GM23338 (cell line): ENCODE data around the gene TYRO3. TPM values are rescaled to one million over a fixed set of nuclear protein-coding genes. Genes with fewer than 3 reads are reported as not detected.

ENCODE experiments used
- ATAC-seq: fragments of 200-7000 bp; cut with Tn5 transposase; 3 replicates; pipeline ENCODE4 v1.9.1; 2020
- DNase-seq: peaks from one replicate; pipeline ENCODE4 v3.0.0-alpha.2; 2015; ENCODE audit warnings: low spot score
- H2AFZ ChIP-seq: fragments of 200-600 bp; sonication (generic); 2 replicates; pipeline ENCODE4 v1.8.0; 2016; ENCODE audit warnings: antibody characterized with exemption, mild to moderate bottlenecking, moderate library complexity
- H3F3A ChIP-seq: fragments of 200-600 bp; sonication (generic); replicated peaks from 2 replicates; pipeline ENCODE4 v1.8.0; 2017; ENCODE audit warnings: antibody characterized with exemption, mixed run types, low read depth
- H3K27ac ChIP-seq: fragments of 200-600 bp; sonication (generic); 2 replicates; pipeline ENCODE4 v1.6.1; 2016; ENCODE audit warnings: low read depth
- H3K27me3 ChIP-seq: fragments of 200-600 bp; sonication (generic); 2 replicates; pipeline ENCODE4 v1.8.0; 2016; ENCODE audit warnings: mild to moderate bottlenecking, mixed run types, moderate library complexity; ENCODE audit not compliant: insufficient read depth
- H3K36me3 ChIP-seq: fragments of 200-600 bp; sonication (generic); 2 replicates; pipeline ENCODE4 v1.8.0; 2016; ENCODE audit warnings: mild to moderate bottlenecking; ENCODE audit not compliant: insufficient read depth
- H3K4me1 ChIP-seq: fragments of 200-600 bp; sonication (generic); 2 replicates; pipeline ENCODE4 v1.8.0; 2016; ENCODE audit warnings: mild to moderate bottlenecking, moderate library complexity; ENCODE audit not compliant: insufficient read depth
- H3K4me2 ChIP-seq: fragments of 200-600 bp; sonication (generic); 2 replicates; pipeline ENCODE4 v1.7.1; 2017; ENCODE audit warnings: mixed run types
- H3K4me3 ChIP-seq: fragments of 200-600 bp; sonication (generic); 2 replicates; pipeline ENCODE4 v1.6.1; 2016; ENCODE audit warnings: mixed run types
- H3K79me2 ChIP-seq: fragments of 200-600 bp; sonication (generic); replicated peaks from 2 replicates; pipeline ENCODE4 v1.8.0; 2017; ENCODE audit warnings: mild to moderate bottlenecking; ENCODE audit not compliant: insufficient read depth
- H3K9me2 ChIP-seq: fragments of 200-600 bp; sonication (generic); 2 replicates; pipeline ENCODE4 v1.8.0; 2017; ENCODE audit not compliant: insufficient read depth
- H4K20me1 ChIP-seq: fragments of 200-600 bp; sonication (generic); replicated peaks from 2 replicates; pipeline ENCODE4 v1.8.0; 2017; ENCODE audit warnings: mild to moderate bottlenecking; ENCODE audit not compliant: insufficient read depth
- H3K27ac Mint-ChIP-seq: 2 replicates; pipeline ENCODE4 v1.8.0; 2020; ENCODE audit warnings: inconsistent platforms, mild to moderate bottlenecking, moderate library complexity, mixed read lengths
- H3K27me3 Mint-ChIP-seq: 3 replicates; pipeline ENCODE4 v1.8.0; 2022; ENCODE audit warnings: low read depth, mild to moderate bottlenecking, moderate library complexity, mixed read lengths, inconsistent platforms; ENCODE audit not compliant: insufficient read depth, poor library complexity
- H3K36me3 Mint-ChIP-seq: 3 replicates; pipeline ENCODE4 v1.8.0; 2021; ENCODE audit warnings: low read depth, mild to moderate bottlenecking, inconsistent platforms, moderate library complexity, mixed read lengths
- H3K4me1 Mint-ChIP-seq: 3 replicates; pipeline ENCODE4 v1.8.0; 2020; ENCODE audit warnings: mild to moderate bottlenecking, inconsistent platforms, mixed read lengths
- H3K4me3 Mint-ChIP-seq: 3 replicates; pipeline ENCODE4 v1.8.0; 2021; ENCODE audit warnings: moderate library complexity, mild to moderate bottlenecking, inconsistent platforms, mixed read lengths
- H3K9me3 Mint-ChIP-seq: 3 replicates; pipeline ENCODE4 v1.8.0; 2020; ENCODE audit warnings: moderate library complexity, mild to moderate bottlenecking, inconsistent platforms, mixed read lengths
- CREB1 ChIP-seq: fragments of 250-450 bp; sonication (Bioruptor Pico); IDR thresholded peaks from 2 replicates; pipeline ENCODE4 v1.5.0; 2020; ENCODE audit warnings: low read depth, mild to moderate bottlenecking, moderate library complexity
- CTCF ChIP-seq, 2 experiments: fragments of 200-600 bp in 1 of 2; sonication (generic) in 1 of 2; conservative IDR thresholded peaks; 2 replicates each; pipeline versions ENCODE4 v1.5.1 to v1.6.1; 2016 to 2017; ENCODE audit warnings: antibody characterized with exemption in 2 of 2, low read depth in 2 of 2, mild to moderate bottlenecking in 2 of 2, moderate library complexity in 1 of 2
- EZH2 ChIP-seq: fragments of 200-600 bp; sonication (generic); IDR thresholded peaks from one replicate; pipeline ENCODE4 v1.8.0; 2017; ENCODE audit warnings: antibody characterized with exemption, mild to moderate bottlenecking, low read depth; ENCODE audit not compliant: unreplicated experiment
- EZH2phosphoT487 ChIP-seq: fragments of 200-600 bp; sonication (generic); IDR thresholded peaks from one replicate; pipeline ENCODE4 v1.8.1; 2018; ENCODE audit warnings: antibody characterized with exemption; ENCODE audit not compliant: unreplicated experiment
- JUNB ChIP-seq: IDR thresholded peaks from one replicate; pipeline ENCODE4 v1.6.1; 2016; ENCODE audit warnings: antibody characterized with exemption; ENCODE audit not compliant: unreplicated experiment
- NANOG ChIP-seq: IDR thresholded peaks from 2 replicates; pipeline ENCODE4 v1.6.1; 2016; ENCODE audit warnings: antibody characterized with exemption, borderline replicate concordance
- POLR2AphosphoS5 ChIP-seq: IDR thresholded peaks from 2 replicates; pipeline ENCODE4 v1.6.1; 2016; ENCODE audit warnings: antibody characterized with exemption, low read depth
- REST ChIP-seq: IDR thresholded peaks from one replicate; pipeline ENCODE4 v1.6.1; 2018; ENCODE audit warnings: antibody characterized with exemption; ENCODE audit not compliant: unreplicated experiment
- STAT1 ChIP-seq: IDR thresholded peaks from one replicate; pipeline ENCODE4 v1.6.1; 2016; ENCODE audit warnings: antibody characterized with exemption; ENCODE audit not compliant: unreplicated experiment
- ZNF114 ChIP-seq: fragments of 250-450 bp; sonication (Bioruptor Pico); IDR thresholded peaks from 2 replicates; pipeline ENCODE4 v1.5.0; 2020; ENCODE audit warnings: mild to moderate bottlenecking, moderate library complexity
- ZNF331 ChIP-seq: fragments of 250-450 bp; sonication (Bioruptor Pico); IDR thresholded peaks from 2 replicates; pipeline ENCODE4 v1.5.0; 2020; ENCODE audit warnings: low read depth, mild to moderate bottlenecking, moderate library complexity
- ZNF462 ChIP-seq: fragments of 250-450 bp; sonication (Bioruptor Pico); IDR thresholded peaks from 2 replicates; pipeline ENCODE4 v1.5.0; 2020; ENCODE audit warnings: mild to moderate bottlenecking, moderate library complexity
- polyA plus RNA-seq: library from polyadenylated mRNA; unstranded; fragments of >200 nt; fragmentation: Nextera tagmentation; extraction: Ambion mirVana; gene quantifications from 2 replicates; pipeline ENCODE4 v1.2.1, GENCODE V29; 2016
- total RNA-seq: library from RNA; depleted of rRNA; stranded (reverse); fragments of >200 nt; shearing (Covaris generic); gene quantifications from 2 replicates; pipeline ENCODE4 v1.2.3, GENCODE V29; 2014
- TF ChIP-seq, protein P1 (sequence below): IDR thresholded peaks from 2 replicates; pipeline ENCODE4 v1.6.1; 2016; ENCODE audit warnings: antibody characterized with exemption

Gene TYRO3
- total and polyA plus RNA-seq, 2 experiments from 2014 or later: 32.6 to 61.0 TPM

DNA sequence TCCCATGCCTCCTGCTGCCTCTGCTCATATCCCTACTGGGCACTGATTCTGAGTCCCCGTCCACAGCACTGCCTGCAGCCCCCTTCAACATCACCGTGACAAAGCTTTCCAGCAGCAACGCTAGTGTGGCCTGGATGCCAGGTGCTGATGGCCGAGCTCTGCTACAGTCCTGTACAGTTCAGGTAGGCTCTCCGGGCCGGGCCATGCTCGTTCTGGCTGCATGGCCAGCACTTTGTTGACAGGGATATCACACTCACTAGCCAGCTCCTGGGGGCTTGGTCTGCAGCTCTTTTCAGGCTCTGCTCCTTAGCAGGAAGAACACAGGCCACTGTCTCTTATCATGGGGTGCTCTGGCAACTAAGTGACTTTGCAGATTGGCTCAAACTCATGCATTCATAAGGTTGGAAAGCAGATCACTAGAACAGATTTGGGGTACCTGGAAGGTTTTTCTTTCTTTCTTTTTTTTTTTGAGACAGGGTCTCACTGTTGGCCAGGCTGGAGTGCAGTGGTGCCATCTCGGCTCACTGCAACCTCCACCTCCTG is 6.0 kb downstream of the TYRO3 start:
- Mint-ChIP-seq H3K4me3 (peak overlapping the region; percentile 42; the same call in 2 of the 3 replicates), H3K27me3 (peaks cover 30% of the 10 kb centered on the region), H3K4me1 (peaks cover 92% of the 10 kb centered on the region), H3K9me3 (no peaks in the 10 kb centered on the region; the same call in 2 of the 3 replicates), H3K27ac (peak overlapping the region; percentile 95), H3K36me3 (peaks cover 71% of the 10 kb centered on the region)
- H2AFZ ChIP-seq: no peak overlapping the region
- TF ChIP-seq EZH2phosphoT487 (no peak), ZNF331 (no peak), REST (no peak), POLR2AphosphoS5 (no peak), ZNF114 (CRISPR knock-in tag) (no peak), ZNF462 (CRISPR knock-in tag) (no peak), STAT1 (no peak), EZH2 (no peak), CREB1 (CRISPR knock-in tag) (no peak), CTCF (conservative IDR thresholded peaks at IDR 0.05; ENCODE audit: low read depth in 2 of 2) (no peak), NANOG (no peak), JUNB (no peak)
- TF ChIP-seq, protein P1, sequence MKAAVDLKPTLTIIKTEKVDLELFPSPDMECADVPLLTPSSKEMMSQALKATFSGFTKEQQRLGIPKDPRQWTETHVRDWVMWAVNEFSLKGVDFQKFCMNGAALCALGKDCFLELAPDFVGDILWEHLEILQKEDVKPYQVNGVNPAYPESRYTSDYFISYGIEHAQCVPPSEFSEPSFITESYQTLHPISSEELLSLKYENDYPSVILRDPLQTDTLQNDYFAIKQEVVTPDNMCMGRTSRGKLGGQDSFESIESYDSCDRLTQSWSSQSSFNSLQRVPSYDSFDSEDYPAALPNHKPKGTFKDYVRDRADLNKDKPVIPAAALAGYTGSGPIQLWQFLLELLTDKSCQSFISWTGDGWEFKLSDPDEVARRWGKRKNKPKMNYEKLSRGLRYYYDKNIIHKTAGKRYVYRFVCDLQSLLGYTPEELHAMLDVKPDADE: no peak
- peaks cover 12% of the 10 kb centered on the region for H3K79me2 ChIP-seq
- peak overlapping the region; percentile 90 for H3K27ac ChIP-seq
- H3K4me3 ChIP-seq: no peak overlapping the region
- no peaks in the 10 kb centered on the region; the same call in 1 of the 2 replicates for H4K20me1 ChIP-seq
- H3K36me3 ChIP-seq: peaks cover 2% of the 10 kb centered on the region; the same call in 1 of the 2 replicates
- peaks cover 81% of the 10 kb centered on the region for H3K4me1 ChIP-seq
- H3K27me3 ChIP-seq: no peaks in the 10 kb centered on the region
- H3F3A ChIP-seq: peaks cover 9% of the 10 kb centered on the region; the same call in 1 of the 2 replicates
- H3K4me2 ChIP-seq: peak overlapping the region; percentile 71
- DNase-seq (no peak), ATAC-seq (no peak)
- no peaks in the 10 kb centered on the region for H3K9me2 ChIP-seq
